ENCODE measurements around the gene THEMIS. TPM values are rescaled to one million over a fixed set of nuclear protein-coding genes. Genes with fewer than 3 reads are reported as not detected.

THEMIS gene
- 10 to 100 TPM; 79.5 to 80.1 TPM for total RNA-seq

- Mint-ChIP-seq H3K9me3 (no peaks in the 10 kb centered on the region), H3K27ac (peak within 1 kb of the TSS; percentile 100), H3K4me3 (peak within 1 kb of the TSS; percentile 99), H3K27me3 (no peaks in the 10 kb centered on the region), H3K36me3 (ENCODE audit: low read depth) (peaks cover 47% of the 10 kb centered on the region), H3K4me1 (ENCODE audit: low read depth) (peaks cover 44% of the 10 kb centered on the region)
- TF ChIP-seq CTCF (IDR thresholded peaks at IDR 0.05), result no peak
- CTCF ChIA-PET, result interaction anchor here (0.9 to 3.9 kb wide), 6 partner anchors 9 to 95 kb away, joined by 3 to 13 read pairs (median 5); no protein-coding TSS in a partner anchor
- DNase-seq (peak; percentile 78), ATAC-seq (peak; percentile 72)
- POLR2A ChIA-PET, result interaction anchor here (0.5 to 2.6 kb wide), 17 partner anchors 9 to 141 kb away, joined by 3 to 12 read pairs (median 3); no protein-coding TSS in a partner anchor
- intact Hi-C loops (cut with micrococcal nuclease), result loop anchor here (2.0 kb wide), 1 partner anchor 72 kb away; no protein-coding TSS in a partner anchor
Observed at GRCh38 chr6:127900935-127901334, at the start of gene THEMIS. TSS of gene THEMIS (minus strand) at chr6:127901058. CDS start at chr6:127900932, 126 bp downstream.

- Mint-ChIP-seq H3K4me3 (no peak overlapping the region), H3K27me3 (no peaks in the 10 kb centered on the region), H3K4me1 (ENCODE audit: low read depth) (peaks cover 69% of the 10 kb centered on the region), H3K27ac (no peak overlapping the region), H3K9me3 (peaks cover 35% of the 10 kb centered on the region), H3K36me3 (ENCODE audit: low read depth) (peaks cover 27% of the 10 kb centered on the region)
- intact Hi-C loops (cut with micrococcal nuclease), result no loop called here
- POLR2A ChIA-PET, result interaction anchor here (1.0 to 1.5 kb wide), 2 partner anchors 10 to 28 kb away, joined by 3 to 4 read pairs; no protein-coding TSS in a partner anchor
- CTCF ChIA-PET, result interaction anchor here (1.2 to 2.7 kb wide), 6 partner anchors 8 to 212 kb away, joined by 3 to 15 read pairs (median 6); no protein-coding TSS in a partner anchor
- ATAC-seq (no peak), DNase-seq (no peak)
- TF ChIP-seq CTCF (IDR thresholded peaks at IDR 0.05), result no peak
Observed at GRCh38 chr6:127949251-127949650, 48.4 kb upstream of the THEMIS start.

GRCh38 chr6:127946388-127946787 is 45.5 kb upstream of the THEMIS start:
- intact Hi-C loops (cut with micrococcal nuclease), result no loop called here
- no peak overlapping the region for H3K4me3 Mint-ChIP-seq
- H3K27ac Mint-ChIP-seq, result no peak overlapping the region
- CTCF ChIA-PET, result interaction anchor here (1.5 kb wide), 1 partner anchor 22 kb away, joined by 3 read pairs; no protein-coding TSS in a partner anchor
- peaks cover 31% of the 10 kb centered on the region for H3K36me3 Mint-ChIP-seq (ENCODE audit: low read depth)
- H3K4me1 Mint-ChIP-seq (ENCODE audit: low read depth), result peaks cover 57% of the 10 kb centered on the region
- POLR2A ChIA-PET, result interaction anchor here (0.5 kb wide), 1 partner anchor 14 kb away, joined by 3 read pairs; no protein-coding TSS in a partner anchor
- DNase-seq (no peak), ATAC-seq (no peak)
- no peaks in the 10 kb centered on the region for H3K27me3 Mint-ChIP-seq
- peaks cover 40% of the 10 kb centered on the region for H3K9me3 Mint-ChIP-seq
- no peak for TF ChIP-seq CTCF (IDR thresholded peaks at IDR 0.05)

- ATAC-seq, result peak; percentile 47
- peaks cover 40% of the 10 kb centered on the region for H3K9me3 Mint-ChIP-seq
- no peak overlapping the region for H3K4me3 Mint-ChIP-seq
- H3K36me3 Mint-ChIP-seq (ENCODE audit: low read depth), result peaks cover 29% of the 10 kb centered on the region
- no peak overlapping the region for H3K27ac Mint-ChIP-seq
- no peaks in the 10 kb centered on the region for H3K27me3 Mint-ChIP-seq
- no peak for TF ChIP-seq CTCF (IDR thresholded peaks at IDR 0.05)
- ChIA-PET CTCF (interaction anchor here (1.4 to 1.6 kb wide), 3 partner anchors 10 to 22 kb away, joined by 3 to 5 read pairs (median 3); no protein-coding TSS in a partner anchor), POLR2A (interaction anchor here (0.7 kb wide), 1 partner anchor 12 kb away, joined by 3 read pairs; no protein-coding TSS in a partner anchor)
- peaks cover 53% of the 10 kb centered on the region for H3K4me1 Mint-ChIP-seq (ENCODE audit: low read depth)
- DNase-seq, result no peak
- intact Hi-C loops (cut with micrococcal nuclease), result no loop called here
Observed at GRCh38 chr6:127945434-127946097, 44.7 kb upstream of the THEMIS start.

- POLR2A ChIA-PET, result interaction anchor here (1.2 to 2.2 kb wide), 2 partner anchors 11 to 27 kb away, joined by 3 to 4 read pairs; no protein-coding TSS in a partner anchor
Observed at GRCh38 chr6:127941228-127941627, 40.4 kb upstream of the THEMIS start.

More at GRCh38 chr6:127941228-127941627, 40.4 kb upstream of the THEMIS start:
- DNase-seq, result no peak
- peaks cover 64% of the 10 kb centered on the region for H3K4me1 Mint-ChIP-seq (ENCODE audit: low read depth)
- H3K36me3 Mint-ChIP-seq (ENCODE audit: low read depth), result peaks cover 19% of the 10 kb centered on the region
- no peak for TF ChIP-seq CTCF (IDR thresholded peaks at IDR 0.05)
- H3K27me3 Mint-ChIP-seq, result no peaks in the 10 kb centered on the region
- no peak overlapping the region for H3K4me3 Mint-ChIP-seq
- no peak overlapping the region for H3K27ac Mint-ChIP-seq
- CTCF ChIA-PET, result interaction anchor here (0.8 to 2.2 kb wide), 2 partner anchors 9 to 86 kb away, joined by 4 to 6 read pairs; no protein-coding TSS in a partner anchor
- no peak for ATAC-seq
- peaks cover 22% of the 10 kb centered on the region for H3K9me3 Mint-ChIP-seq
- intact Hi-C loops (cut with micrococcal nuclease), result no loop called here
